HG02678 (cell line): ENCODE results near the gene ORC5.

Experiments
- ATAC-seq: cut with Tn5 transposase; IDR thresholded peaks from one replicate; pipeline ENCODE4 v1.9.1; 2021; ENCODE audit warnings: mild to moderate bottlenecking, moderate library complexity; ENCODE audit not compliant: unreplicated experiment

ORC5 gene

GRCh38 chr7:104127204-104127603 is 80.6 kb downstream of the ORC5 start:
- ATAC-seq: no peak

DNA sequence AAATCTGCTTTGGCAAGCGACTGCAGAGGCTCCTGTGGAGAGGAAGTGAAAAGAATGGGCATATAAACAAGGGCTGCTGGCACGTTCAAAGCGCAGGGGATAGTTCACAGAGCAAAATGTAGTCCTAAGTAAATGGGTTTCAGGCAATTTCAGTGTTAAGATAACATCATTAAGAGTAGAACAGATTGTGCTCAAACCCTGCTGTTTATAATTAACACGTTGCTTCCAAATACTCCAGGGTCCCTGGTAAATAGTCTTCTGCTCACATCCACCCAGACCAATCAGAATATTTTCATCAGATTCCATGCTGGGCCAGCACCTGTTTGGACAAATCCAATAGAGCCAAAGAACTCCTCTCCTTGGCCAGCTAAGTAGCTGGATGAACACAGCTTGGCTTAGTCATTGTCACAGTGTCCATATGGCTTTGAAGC is 81.4 kb downstream of the ORC5 start:
- ATAC-seq: no peak

GRCh38 chr7:104124893-104125477 is 82.8 kb downstream of the ORC5 start:
- ATAC-seq: no peak

GRCh38 chr7:104124469-104124868 is 83.3 kb downstream of the ORC5 start:
- ATAC-seq: no peak

DNA sequence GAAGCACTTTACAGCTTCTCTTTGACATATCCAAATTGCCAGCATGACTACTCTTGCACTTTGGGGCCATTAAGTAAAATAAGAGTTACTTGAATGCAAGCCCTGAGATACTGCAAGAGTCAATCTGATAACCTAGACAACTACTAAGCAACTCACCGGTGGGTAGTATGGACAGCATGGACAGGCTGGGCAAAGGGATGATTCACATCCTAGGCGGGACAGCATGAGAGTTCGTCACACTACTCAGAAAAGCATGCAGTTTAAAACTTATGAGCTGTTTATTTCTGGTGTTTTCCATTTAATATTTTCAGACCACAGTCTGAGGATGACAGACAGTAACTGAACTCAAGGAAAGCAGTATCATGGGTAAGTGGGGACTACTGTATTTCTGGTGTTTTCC is 84.0 kb downstream of the ORC5 start:
- no peak for ATAC-seq

GRCh38 chr7:104113788-104114187 is 94.0 kb downstream of the ORC5 start:
- ATAC-seq: no peak

GRCh38 chr7:104112623-104113022 is 95.2 kb downstream of the ORC5 start:
- no peak for ATAC-seq

- ATAC-seq: no peak
Observed at GRCh38 chr7:104111271-104111670, 96.5 kb downstream of the ORC5 start.

GRCh38 chr7:104106108-104106905 is 101.5 kb downstream of the ORC5 start:
- ATAC-seq: no peak

GRCh38 chr7:104098890-104099289 is 108.9 kb downstream of the ORC5 start:
- ATAC-seq: no peak

GRCh38 chr7:104096683-104097082 is 111.1 kb downstream of the ORC5 start:
- ATAC-seq: no peak

DNA sequence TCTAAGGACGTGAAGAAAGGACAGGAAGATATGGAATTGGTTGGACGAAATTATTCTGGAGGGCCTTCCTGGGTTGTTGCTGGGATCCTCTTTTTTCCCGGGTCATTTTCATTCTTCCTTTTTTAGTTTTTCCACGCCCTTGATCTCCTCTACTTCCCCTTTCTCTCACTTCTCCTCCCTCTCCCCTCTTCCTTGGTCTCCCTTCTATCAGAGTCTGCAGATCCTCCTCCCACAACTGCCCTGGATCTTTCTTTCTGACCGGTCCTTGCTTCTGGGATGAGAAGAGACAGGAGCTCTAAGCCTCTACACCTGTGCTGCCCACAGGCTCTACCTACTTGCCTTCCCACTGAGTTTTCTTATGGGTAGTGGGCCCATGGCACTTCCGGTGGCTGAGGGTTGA is 114.7 kb downstream of the ORC5 start:
- no peak for ATAC-seq

DNA sequence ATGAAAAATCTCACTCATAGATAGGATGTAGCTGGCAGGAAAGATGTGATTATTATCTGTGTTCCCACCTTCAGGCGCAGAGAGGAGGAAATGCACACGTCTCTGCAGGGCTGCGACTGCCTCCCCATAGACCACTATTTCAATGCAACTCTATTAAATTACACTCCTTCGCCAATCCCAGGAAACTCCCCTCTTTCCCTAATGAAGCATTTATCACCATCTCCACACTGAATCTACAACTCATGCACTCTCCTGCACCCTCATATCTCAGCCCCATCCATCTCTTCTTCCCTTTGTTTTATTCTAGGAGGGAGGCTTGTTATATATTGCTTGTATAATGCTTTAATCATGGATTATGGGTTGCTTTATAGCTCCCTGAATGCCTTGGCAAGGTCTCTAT is 116.6 kb downstream of the ORC5 start:
- no peak for ATAC-seq

DNA sequence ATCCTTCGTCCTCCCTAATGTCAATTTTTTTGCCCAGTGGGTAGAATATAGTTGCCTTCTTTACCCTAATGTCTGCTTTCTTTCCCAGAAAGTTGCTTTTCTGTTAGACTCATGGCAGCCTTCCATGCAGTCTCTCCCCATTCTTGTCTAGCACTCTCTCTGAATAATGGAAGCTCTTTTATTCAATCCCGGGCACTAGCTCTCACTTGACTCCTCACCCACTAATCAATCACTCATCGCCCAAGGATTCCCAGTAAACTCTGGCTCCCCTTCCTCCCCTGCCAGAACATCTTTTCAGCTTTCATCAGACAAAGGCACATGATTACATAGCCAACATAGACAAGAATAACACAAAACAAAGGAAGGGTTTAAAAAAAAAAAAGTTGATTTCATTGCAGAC is 118.2 kb downstream of the ORC5 start:
- no peak for ATAC-seq

DNA sequence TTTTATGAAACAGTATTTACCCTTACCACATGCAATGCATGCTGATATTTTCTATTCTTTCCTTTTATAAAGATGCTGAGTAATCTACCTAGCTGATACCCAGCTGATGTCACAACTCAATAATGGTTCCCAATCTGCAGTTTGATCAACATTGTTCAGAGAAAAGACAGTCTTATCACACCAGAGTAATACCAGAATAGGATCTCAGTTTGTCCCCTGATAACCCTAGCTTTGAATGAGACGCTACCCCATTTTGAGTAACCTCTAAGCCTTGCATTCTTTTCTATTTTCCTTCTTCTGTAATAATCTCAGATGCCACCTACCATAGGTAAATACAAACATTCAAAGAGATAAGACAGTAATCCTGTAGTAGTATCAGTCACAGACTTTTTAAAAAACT is 118.8 kb downstream of the ORC5 start:
- no peak for ATAC-seq
